SK-N-SH treated with all-trans-retinoic acid at 6 μM for 48 hours (cell line): ENCODE data around the gene PIR.

Experiments used
- ARNTL ChIP-seq: fragments of 450-650 bp; formaldehyde crosslinking; IDR thresholded peaks from 2 replicates; pipeline ENCODE4 v1.5.0; 2020; ENCODE audit warnings: low read depth, mild to moderate bottlenecking, moderate library complexity, borderline replicate concordance
- CSDC2 ChIP-seq: fragments of 250-450 bp; sonication (Bioruptor Pico); IDR thresholded peaks from 2 replicates; pipeline ENCODE4 v1.5.0; 2020; ENCODE audit warnings: mild to moderate bottlenecking, moderate library complexity
- RARB ChIP-seq: fragments of 250-450 bp; sonication (Bioruptor Pico); IDR thresholded peaks from 2 replicates; pipeline ENCODE4 v1.8.0; 2021; ENCODE audit warnings: mild to moderate bottlenecking, moderate library complexity
- ZNF565 ChIP-seq: fragments of 450-650 bp; formaldehyde crosslinking; conservative IDR thresholded peaks from 2 replicates; pipeline ENCODE4 v1.5.0; 2020; ENCODE audit warnings: low read depth, mild to moderate bottlenecking, moderate library complexity
- TF ChIP-seq, protein P1 (sequence below): fragments of 250-450 bp; sonication (Bioruptor Pico); IDR thresholded peaks from 2 replicates; pipeline ENCODE4 v1.8.0; 2020; ENCODE audit warnings: mild to moderate bottlenecking, moderate library complexity, borderline replicate concordance

DNA sequence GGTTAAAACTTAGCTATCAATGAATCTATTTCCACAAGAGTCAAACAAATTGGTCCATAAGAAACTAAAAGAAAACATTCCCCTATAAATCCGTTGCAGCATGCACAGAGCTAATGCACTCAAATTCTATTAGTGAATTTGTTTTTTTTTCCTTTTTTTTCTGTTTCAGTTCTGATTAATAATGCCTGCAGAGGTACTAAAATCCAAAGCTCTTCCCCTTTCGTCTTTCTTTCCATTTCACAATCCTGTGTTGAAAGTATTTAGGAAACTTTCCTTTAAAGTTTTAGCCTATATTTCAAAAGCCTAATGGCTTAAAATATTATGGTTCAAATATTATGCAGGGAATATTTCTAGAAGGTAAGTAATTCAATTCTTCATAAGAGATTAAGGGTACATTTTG is 63.1 kb downstream of the PIR start:
- TF ChIP-seq CSDC2 (CRISPR knock-in tag) (no peak), ARNTL (no peak), RARB (no peak), ZNF565 (CRISPR knock-in tag) (no peak)
- TF ChIP-seq, protein P1, sequence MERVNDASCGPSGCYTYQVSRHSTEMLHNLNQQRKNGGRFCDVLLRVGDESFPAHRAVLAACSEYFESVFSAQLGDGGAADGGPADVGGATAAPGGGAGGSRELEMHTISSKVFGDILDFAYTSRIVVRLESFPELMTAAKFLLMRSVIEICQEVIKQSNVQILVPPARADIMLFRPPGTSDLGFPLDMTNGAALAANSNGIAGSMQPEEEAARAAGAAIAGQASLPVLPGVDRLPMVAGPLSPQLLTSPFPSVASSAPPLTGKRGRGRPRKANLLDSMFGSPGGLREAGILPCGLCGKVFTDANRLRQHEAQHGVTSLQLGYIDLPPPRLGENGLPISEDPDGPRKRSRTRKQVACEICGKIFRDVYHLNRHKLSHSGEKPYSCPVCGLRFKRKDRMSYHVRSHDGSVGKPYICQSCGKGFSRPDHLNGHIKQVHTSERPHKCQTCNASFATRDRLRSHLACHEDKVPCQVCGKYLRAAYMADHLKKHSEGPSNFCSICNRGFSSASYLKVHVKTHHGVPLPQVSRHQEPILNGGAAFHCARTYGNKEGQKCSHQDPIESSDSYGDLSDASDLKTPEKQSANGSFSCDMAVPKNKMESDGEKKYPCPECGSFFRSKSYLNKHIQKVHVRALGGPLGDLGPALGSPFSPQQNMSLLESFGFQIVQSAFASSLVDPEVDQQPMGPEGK (CRISPR knock-in tag): no peak
